ENCODE data around the gene MIS18BP1. TPM values are rescaled to one million over a fixed set of nuclear protein-coding genes. Genes with fewer than 3 reads are reported as not detected.

MIS18BP1 gene
- total RNA-seq, 1 donor from 2014 or later = 42.3 TPM

GRCh38 chr14:45249856-45250575, 3.0 kb downstream of the MIS18BP1 start:
- DNase-seq (ENCODE audit: extremely low spot score, unreplicated experiment) = no peak
- Mint-ChIP-seq H3K27ac (peak overlapping the region; percentile 42), H3K27me3 (no peaks in the 10 kb centered on the region), H3K9me3 (no peaks in the 10 kb centered on the region), H3K36me3 (peaks cover 5% of the 10 kb centered on the region), H3K4me1 (ENCODE audit: unreplicated experiment) (peaks cover 12% of the 10 kb centered on the region), H3K4me3 (peak overlapping the region; percentile 71)
- TF ChIP-seq CTCF (conservative IDR thresholded peaks at IDR 0.05) = no peak

GRCh38 chr14:45247427-45247826, 5.6 kb downstream of the MIS18BP1 start:
- Mint-ChIP-seq H3K27me3 (no peaks in the 10 kb centered on the region), H3K4me1 (ENCODE audit: unreplicated experiment) (peaks cover 12% of the 10 kb centered on the region), H3K36me3 (peaks cover 5% of the 10 kb centered on the region), H3K27ac (no peak overlapping the region), H3K4me3 (no peak overlapping the region), H3K9me3 (no peaks in the 10 kb centered on the region)
- no peak for DNase-seq (ENCODE audit: extremely low spot score, unreplicated experiment)
- no peak for TF ChIP-seq CTCF (conservative IDR thresholded peaks at IDR 0.05)

DNA sequence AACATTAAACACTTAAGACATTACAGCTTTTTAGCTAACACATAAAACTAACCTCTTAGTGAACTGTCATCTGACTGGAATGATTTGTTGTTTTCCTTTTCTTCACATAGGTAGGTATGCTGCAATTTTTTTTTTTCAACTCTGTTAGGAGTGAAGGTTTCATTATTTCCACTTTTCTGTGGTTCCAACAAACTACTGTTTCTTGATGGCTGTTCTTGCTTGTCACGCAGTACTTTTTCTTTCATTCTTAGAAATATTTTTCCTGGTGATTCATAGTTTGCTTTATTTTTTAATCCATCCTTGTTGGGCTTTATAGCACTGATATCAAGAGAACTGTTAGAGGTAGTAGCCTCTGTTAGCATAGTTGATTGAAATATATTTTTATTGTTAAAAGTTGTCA, 6.3 kb downstream of the MIS18BP1 start:
- Mint-ChIP-seq H3K27me3 (no peaks in the 10 kb centered on the region), H3K9me3 (no peaks in the 10 kb centered on the region), H3K36me3 (peaks cover 5% of the 10 kb centered on the region), H3K27ac (no peak overlapping the region), H3K4me1 (ENCODE audit: unreplicated experiment) (peaks cover 12% of the 10 kb centered on the region), H3K4me3 (no peak overlapping the region)
- no peak for TF ChIP-seq CTCF (conservative IDR thresholded peaks at IDR 0.05)
- no peak for DNase-seq (ENCODE audit: extremely low spot score, unreplicated experiment)

GRCh38 chr14:45246151-45246550, 6.9 kb downstream of the MIS18BP1 start:
- Mint-ChIP-seq H3K9me3 (no peaks in the 10 kb centered on the region), H3K27ac (no peak overlapping the region), H3K36me3 (peaks cover 5% of the 10 kb centered on the region), H3K27me3 (no peaks in the 10 kb centered on the region), H3K4me3 (no peak overlapping the region), H3K4me1 (ENCODE audit: unreplicated experiment) (peaks cover 7% of the 10 kb centered on the region)
- DNase-seq (ENCODE audit: extremely low spot score, unreplicated experiment) = no peak
- TF ChIP-seq CTCF (conservative IDR thresholded peaks at IDR 0.05) = no peak

DNA sequence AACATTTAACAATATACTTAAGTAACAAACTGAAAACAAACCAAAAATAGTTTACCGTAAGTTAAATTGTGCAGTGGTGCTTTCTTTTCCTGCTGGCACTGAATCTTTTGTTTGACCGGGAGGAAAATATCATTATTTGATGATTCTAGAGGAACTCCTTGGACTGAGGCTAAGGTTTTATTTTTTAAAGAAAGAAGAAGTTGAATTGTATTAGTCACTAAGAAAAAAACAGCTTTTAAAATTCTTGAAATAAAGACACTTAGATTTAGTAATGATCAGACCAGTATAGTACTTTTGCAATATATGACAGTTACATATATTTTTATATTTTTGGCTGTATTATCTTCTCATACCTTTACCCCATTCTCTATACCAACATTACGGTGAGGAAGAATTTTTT, 10.3 kb downstream of the MIS18BP1 start:
- Mint-ChIP-seq H3K27ac (no peak overlapping the region), H3K4me3 (no peak overlapping the region), H3K27me3 (no peaks in the 10 kb centered on the region), H3K36me3 (peaks cover 9% of the 10 kb centered on the region), H3K9me3 (no peaks in the 10 kb centered on the region), H3K4me1 (ENCODE audit: unreplicated experiment) (no peaks in the 10 kb centered on the region)
- TF ChIP-seq CTCF (conservative IDR thresholded peaks at IDR 0.05) = no peak
- DNase-seq (ENCODE audit: extremely low spot score, unreplicated experiment) = no peak

Measured in type B pancreatic cell (in vitro differentiated cells).